HG03159 (cell line): ENCODE data around the gene SYK.

Source experiments
- ATAC-seq: cut with Tn5 transposase; IDR thresholded peaks from one replicate; pipeline ENCODE4 v1.9.1; 2021; ENCODE audit warnings: mild to moderate bottlenecking, moderate library complexity; ENCODE audit not compliant: unreplicated experiment

SYK gene

GRCh38 chr9:90846770-90847419, 45.3 kb downstream of the SYK start:
- no peak for ATAC-seq

GRCh38 chr9:90847971-90848370, 46.4 kb downstream of the SYK start:
- no peak for ATAC-seq

GRCh38 chr9:90848866-90849265, 47.2 kb downstream of the SYK start:
- no peak for ATAC-seq

GRCh38 chr9:90851444-90851843, 49.8 kb downstream of the SYK start:
- ATAC-seq, result no peak

- no peak for ATAC-seq
Observed at GRCh38 chr9:90853945-90854344, 52.3 kb downstream of the SYK start.

- ATAC-seq, result no peak
Observed at GRCh38 chr9:90854637-90855175, 53.1 kb downstream of the SYK start.

GRCh38 chr9:90855208-90855902, 53.7 kb downstream of the SYK start:
- no peak for ATAC-seq

- ATAC-seq, result no peak
Observed at GRCh38 chr9:90857091-90857490, 55.5 kb downstream of the SYK start.

- no peak for ATAC-seq
Observed at GRCh38 chr9:90857855-90858254, 56.2 kb downstream of the SYK start.

GRCh38 chr9:90858457-90858901, 56.9 kb downstream of the SYK start:
- ATAC-seq, result no peak

GRCh38 chr9:90860382-90860781, 58.8 kb downstream of the SYK start:
- no peak for ATAC-seq

GRCh38 chr9:90860826-90861225, 59.2 kb downstream of the SYK start:
- ATAC-seq, result no peak

- no peak for ATAC-seq
Observed at GRCh38 chr9:90861380-90861779, 59.8 kb downstream of the SYK start.

- no peak for ATAC-seq
Observed at GRCh38 chr9:90861826-90862740, 60.5 kb downstream of the SYK start.

- no peak for ATAC-seq
Observed at GRCh38 chr9:90864779-90865178, 63.2 kb downstream of the SYK start.

- ATAC-seq, result no peak
Observed at GRCh38 chr9:90867101-90867500, 65.5 kb downstream of the SYK start.

- no peak for ATAC-seq
Observed at GRCh38 chr9:90868555-90868954, 66.9 kb downstream of the SYK start.

GRCh38 chr9:90869361-90869760, 67.7 kb downstream of the SYK start:
- ATAC-seq, result no peak

- no peak for ATAC-seq
Observed at GRCh38 chr9:90870621-90871326, 69.2 kb downstream of the SYK start.

- ATAC-seq, result no peak
Observed at GRCh38 chr9:90871327-90871935, 69.8 kb downstream of the SYK start.
